ENCODE results near the gene C3orf52.

The C3orf52 gene

GRCh38 chr3:112136959-112137693 lies 50.9 kb downstream of the C3orf52 start:
- TF ChIP-seq CTCF (conservative IDR thresholded peaks at IDR 0.05; ENCODE audit: low read depth, low read length), result peak; percentile 80
- DNase-seq (ENCODE audit: low read depth), result peak; percentile 73
- no peak overlapping the region for H3K4me3 ChIP-seq (ENCODE audit: low read depth, low read length)

GRCh38 chr3:112137781-112138180 lies 51.6 kb downstream of the C3orf52 start:
- TF ChIP-seq CTCF (conservative IDR thresholded peaks at IDR 0.05; ENCODE audit: low read depth, low read length), result no peak
- no peak for DNase-seq (ENCODE audit: low read depth)
- H3K4me3 ChIP-seq (ENCODE audit: low read depth, low read length), result no peak overlapping the region

GRCh38 chr3:112138219-112138969 lies 52.2 kb downstream of the C3orf52 start:
- no peak for DNase-seq (ENCODE audit: low read depth)
- no peak overlapping the region for H3K4me3 ChIP-seq (ENCODE audit: low read depth, low read length)
- TF ChIP-seq CTCF (conservative IDR thresholded peaks at IDR 0.05; ENCODE audit: low read depth, low read length), result no peak

- H3K4me3 ChIP-seq (ENCODE audit: low read depth, low read length), result no peak overlapping the region
- TF ChIP-seq CTCF (conservative IDR thresholded peaks at IDR 0.05; ENCODE audit: low read depth, low read length), result no peak
- no peak for DNase-seq (ENCODE audit: low read depth)
Observed at GRCh38 chr3:112140584-112140983, 54.4 kb downstream of the C3orf52 start.

- H3K4me3 ChIP-seq (ENCODE audit: low read depth, low read length), result no peak overlapping the region
- DNase-seq (ENCODE audit: low read depth), result no peak
- TF ChIP-seq CTCF (conservative IDR thresholded peaks at IDR 0.05; ENCODE audit: low read depth, low read length), result no peak
Observed at GRCh38 chr3:112141293-112141692, 55.1 kb downstream of the C3orf52 start.

GRCh38 chr3:112143251-112143650 lies 57.1 kb downstream of the C3orf52 start:
- no peak for DNase-seq (ENCODE audit: low read depth)
- TF ChIP-seq CTCF (conservative IDR thresholded peaks at IDR 0.05; ENCODE audit: low read depth, low read length), result no peak
- H3K4me3 ChIP-seq (ENCODE audit: low read depth, low read length), result no peak overlapping the region

Measured in choroid plexus epithelial cell (primary cell).